A549 (cell line): ENCODE data around the gene BRDT.

Experiments used
- CHD2 ChIP-seq: fragments of 150-350 bp; IDR thresholded peaks from 2 replicates; pipeline ENCODE4 v1.6.1; 2014; ENCODE audit warnings: low read length; ENCODE audit not compliant: partially characterized antibody
- CHD4 ChIP-seq: fragments of 200-600 bp; sonication (generic); IDR thresholded peaks from 2 replicates; pipeline ENCODE4 v1.6.1; 2016; ENCODE audit warnings: antibody characterized with exemption, mild to moderate bottlenecking, borderline replicate concordance
- EP300 ChIP-seq, 2 experiments: fragments of >200 bp; sonication (Bioruptor Twin); formaldehyde crosslinking; IDR thresholded peaks; 2 replicates in 1 of 2; 3 replicates in 1 of 2; pipeline ENCODE4 v1.6.1; 2016 to 2017
- MAX ChIP-seq: IDR thresholded peaks from 2 replicates; pipeline ENCODE4 v1.6.1; 2012
- PHF8 ChIP-seq: fragments of 200-600 bp; sonication (generic); IDR thresholded peaks from 2 replicates; pipeline ENCODE4 v1.6.1; 2016; ENCODE audit warnings: low read depth, mild to moderate bottlenecking, antibody characterized with exemption, moderate library complexity, borderline replicate concordance
- TFCP2L1 ChIP-seq: fragments of 250-450 bp; sonication (Bioruptor Pico); IDR thresholded peaks from 2 replicates; pipeline ENCODE4 v1.5.0; 2021; ENCODE audit warnings: mild to moderate bottlenecking
- TP53 ChIP-seq: fragments of 250-450 bp; sonication (Bioruptor Pico); IDR thresholded peaks from 2 replicates; pipeline ENCODE4 v1.5.0; 2021; ENCODE audit warnings: mild to moderate bottlenecking, moderate library complexity

- TF ChIP-seq TFCP2L1 (CRISPR knock-in tag), result no peak
- no peak for TF ChIP-seq PHF8
- no peak for TF ChIP-seq MAX
- TF ChIP-seq CHD2, result no peak
- no peak for TF ChIP-seq CHD4
- TF ChIP-seq TP53 (CRISPR knock-in tag), result no peak
- no peak for TF ChIP-seq EP300 (IDR thresholded peaks at IDR 0.05)
Measured at GRCh38 chr1:91937613-91938012, 11.6 kb upstream of the BRDT start.
